ENCODE measurements around the gene CALM1.

The CALM1 gene

DNA sequence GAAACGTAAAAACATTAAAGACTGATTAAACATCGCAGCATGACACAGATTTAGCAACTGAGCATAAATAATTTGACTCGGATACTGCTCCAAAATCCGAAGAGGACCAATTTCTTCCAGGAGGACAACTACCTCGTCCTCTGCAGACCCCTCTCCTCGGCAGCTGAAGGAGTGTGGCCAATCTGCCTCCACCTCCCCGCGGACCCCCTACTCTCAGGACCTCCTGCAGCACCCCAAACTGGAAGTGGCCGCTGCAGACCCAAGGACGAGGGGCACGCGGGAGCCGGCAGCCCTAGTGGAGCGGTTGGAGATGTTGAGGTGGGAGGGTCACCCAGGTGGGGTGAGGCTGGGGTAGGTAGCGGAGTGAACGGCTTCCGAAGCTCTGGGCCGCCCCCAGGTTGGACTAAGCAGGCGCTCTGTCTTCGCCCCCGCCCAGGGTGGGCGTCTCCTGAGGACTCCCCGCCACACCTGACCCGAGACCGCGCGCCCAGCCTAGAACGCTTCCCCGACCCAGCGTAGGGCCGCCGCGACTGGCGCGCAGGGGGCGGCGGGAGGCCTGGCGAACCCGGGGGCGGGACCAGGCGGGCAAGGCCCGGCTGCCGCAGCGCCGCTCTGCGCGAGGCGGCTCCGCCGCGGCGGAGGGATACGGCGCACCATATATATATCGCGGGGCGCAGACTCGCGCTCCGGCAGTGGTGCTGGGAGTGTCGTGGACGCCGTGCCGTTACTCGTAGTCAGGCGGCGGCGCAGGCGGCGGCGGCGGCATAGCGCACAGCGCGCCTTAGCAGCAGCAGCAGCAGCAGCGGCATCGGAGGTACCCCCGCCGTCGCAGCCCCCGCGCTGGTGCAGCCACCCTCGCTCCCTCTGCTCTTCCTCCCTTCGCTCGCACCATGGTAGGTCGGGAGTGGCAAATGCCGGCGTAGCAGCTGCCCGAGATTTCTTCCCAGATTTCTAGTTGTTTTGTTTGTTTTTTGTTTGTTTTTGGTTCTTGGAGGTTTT lies at the start of gene CALM1:
Gene CALM1, plus strand, starts transcription at position 689 of the 999 bp plus-strand sequence. Its CDS starts 202 bp downstream, at position 891.
- DNase-seq (ENCODE audit: low spot score): peak; percentile 94

GRCh38 chr14:90348270-90348669 lies 48.6 kb upstream of the CALM1 start:
- no peak for DNase-seq (ENCODE audit: low spot score)

GRCh38 chr14:90349739-90350138 lies 47.1 kb upstream of the CALM1 start:
- DNase-seq (ENCODE audit: low spot score): peak; percentile 31

DNA sequence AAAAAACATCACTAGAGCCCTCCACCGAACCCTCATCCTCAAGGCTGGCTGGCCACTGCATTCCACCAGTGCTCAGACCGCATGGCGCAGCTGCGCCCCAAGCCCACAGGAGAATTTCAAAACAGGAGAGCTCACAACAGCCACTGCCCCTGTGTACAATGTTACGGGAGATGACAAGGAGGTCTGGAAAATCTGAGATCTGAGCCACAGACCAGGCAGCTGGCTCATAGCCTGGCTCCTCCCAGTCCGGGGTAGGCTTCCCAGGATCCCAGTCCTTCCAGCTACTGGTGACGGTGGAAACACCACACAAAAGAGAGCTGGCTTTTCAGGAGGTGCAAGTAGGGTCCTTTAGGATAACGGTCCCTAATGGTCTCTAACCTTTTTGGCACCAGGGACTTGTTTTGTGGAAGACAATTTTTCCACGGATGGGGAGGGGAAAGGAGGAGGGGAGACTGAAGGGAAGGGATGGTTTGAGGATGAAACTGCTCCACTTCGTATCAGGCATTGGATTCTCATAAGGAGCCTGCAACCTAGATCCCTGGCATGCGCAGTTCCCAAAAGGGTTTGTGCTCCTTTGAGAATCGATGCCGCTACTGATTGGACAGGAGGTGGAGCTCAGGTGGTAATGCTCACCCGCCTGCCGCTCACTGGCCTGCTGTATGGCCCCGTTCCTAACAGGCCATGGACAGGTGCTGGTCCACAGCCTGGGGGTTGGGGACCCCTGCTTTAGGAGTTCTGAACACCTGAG lies 42.1 kb upstream of the CALM1 start:
- no peak for DNase-seq (ENCODE audit: low spot score)

DNA sequence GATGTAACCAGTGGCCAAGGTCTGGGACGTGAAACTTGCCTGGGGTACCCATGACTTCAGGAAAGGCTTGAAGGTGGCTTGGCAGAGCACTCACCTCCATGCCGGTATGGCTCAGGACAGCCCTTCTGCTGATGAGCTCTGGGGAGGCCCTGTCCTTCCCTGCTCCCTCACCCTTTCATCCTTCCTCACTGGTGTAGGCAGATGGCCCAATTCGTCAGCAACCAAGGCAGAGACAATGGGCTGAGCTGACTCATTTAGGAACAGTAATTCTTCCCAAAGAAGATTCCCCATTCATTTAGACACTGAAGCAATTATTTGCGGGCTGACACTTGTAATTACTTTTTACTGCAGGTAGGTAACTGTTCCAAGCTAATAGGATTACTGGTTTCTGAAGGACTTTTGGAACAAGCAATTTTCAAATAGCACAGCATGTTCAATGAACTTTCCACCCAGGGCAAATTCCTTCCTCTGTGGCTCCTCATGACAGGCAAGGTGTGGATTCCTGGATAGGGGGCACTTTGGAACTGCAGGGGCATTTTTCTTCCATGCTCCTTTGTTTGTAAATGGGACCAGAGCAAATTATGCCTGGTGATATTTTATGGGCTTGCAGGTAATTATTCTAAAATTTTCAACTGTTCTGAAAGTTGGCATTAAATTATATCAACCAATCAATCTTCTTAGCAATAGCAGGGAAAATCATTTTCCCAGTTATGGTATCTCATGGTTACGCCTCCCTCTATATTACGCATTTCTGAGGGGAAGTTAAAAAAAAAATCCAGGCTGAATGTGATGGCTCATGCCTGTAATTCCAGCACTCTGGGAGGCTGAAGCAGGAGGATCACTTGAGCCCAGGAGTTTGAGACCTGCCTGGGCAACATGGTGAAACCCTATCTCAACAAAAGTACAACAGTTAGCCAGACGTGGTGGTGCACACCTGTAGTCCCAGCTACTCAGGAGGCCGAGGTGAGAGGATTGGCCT lies 41.0 kb upstream of the CALM1 start:
- DNase-seq (ENCODE audit: low spot score): no peak

DNA sequence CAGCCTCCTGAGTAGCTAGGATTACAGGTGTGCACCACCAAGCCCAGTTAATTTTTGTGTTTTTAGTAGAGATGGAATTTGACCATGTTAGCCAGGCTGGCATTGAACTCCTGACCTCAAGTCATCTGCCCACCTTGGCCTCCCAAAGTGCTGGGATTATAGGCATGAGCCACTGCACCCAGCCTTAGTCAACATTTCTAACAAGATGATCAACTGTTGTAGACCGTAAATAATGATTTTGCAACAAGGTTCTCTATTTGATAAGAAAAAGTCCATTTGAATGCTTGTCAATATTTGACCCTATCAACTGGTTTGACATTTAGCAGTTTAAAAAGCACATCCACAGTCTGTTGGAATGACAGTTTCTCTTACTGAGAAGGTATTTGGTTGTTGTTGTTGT lies 39.9 kb upstream of the CALM1 start:
- no peak for DNase-seq (ENCODE audit: low spot score)

- no peak for DNase-seq (ENCODE audit: low spot score)
These were observed 38.5 kb upstream of the CALM1 start for GRCh38 chr14:90358359-90358758.

DNA sequence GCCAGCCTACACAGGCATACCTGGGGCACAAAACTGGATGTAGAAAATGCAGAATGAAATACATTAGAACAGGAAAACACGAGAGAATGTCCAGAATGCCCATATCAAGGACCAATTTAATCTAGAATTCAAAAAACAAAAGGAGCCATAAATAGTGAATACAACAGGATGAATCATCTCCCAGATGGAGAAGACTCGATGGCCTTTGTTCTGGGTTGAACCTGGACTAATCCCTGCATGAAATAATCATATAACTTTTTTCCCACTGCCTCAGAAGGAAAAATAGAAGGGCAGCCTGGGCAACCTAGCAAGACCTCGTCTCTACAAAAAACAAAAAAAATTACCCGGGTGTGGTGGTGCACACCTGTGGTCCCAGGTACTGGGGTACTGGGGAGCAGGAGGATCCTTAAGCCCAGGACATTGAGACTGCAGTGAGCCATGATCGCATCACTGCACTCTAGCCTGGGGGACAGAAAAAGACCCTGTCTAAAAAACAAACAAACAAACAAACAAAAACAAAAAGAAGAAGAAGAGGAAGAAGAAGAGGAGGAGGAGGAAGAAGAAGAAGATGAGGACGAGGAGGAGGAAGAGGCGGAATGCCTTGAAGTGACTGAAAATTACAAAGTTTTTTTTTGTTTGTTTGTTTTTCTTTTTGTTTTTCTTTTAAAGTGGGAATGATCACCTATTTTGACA lies 34.8 kb upstream of the CALM1 start:
- DNase-seq (ENCODE audit: low spot score): no peak

- DNase-seq (ENCODE audit: low spot score): no peak
These were observed 34.3 kb upstream of the CALM1 start for GRCh38 chr14:90362558-90362896.

DNA sequence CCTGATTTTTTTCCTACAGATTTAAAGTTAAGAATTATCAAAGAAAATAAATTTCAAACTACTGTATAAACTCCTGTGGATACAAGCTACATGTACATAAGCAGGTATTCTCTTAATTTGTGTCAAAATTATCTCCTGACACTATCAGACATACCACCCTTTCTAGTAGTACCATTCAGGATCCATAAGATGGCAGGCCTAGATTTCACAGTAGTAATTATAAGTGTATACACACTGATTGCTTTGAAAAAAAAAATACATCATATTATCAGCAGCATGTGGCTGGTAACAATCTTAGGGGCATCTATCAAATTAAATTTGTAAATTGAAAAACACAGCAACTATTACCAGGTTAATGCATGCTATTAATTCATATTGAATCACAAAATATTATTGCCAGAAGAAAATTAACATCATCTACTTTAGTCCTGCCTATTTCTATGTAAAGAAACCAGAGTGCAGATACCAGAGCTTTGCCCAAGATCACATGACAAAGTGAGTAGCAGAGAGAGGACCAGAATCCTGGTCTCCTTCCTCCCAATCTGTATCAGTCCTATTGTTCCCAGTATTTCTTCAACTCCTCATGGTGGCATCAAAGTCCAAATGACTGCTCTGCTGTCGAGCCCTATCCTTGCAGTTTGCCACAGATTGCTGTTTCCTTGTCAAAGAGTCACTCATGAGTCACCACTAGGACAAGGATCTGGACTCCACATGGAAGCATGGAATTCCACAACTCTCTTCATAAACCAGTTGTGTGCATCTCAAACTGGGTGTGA lies 27.7 kb upstream of the CALM1 start:
- no peak for DNase-seq (ENCODE audit: low spot score)

DNA sequence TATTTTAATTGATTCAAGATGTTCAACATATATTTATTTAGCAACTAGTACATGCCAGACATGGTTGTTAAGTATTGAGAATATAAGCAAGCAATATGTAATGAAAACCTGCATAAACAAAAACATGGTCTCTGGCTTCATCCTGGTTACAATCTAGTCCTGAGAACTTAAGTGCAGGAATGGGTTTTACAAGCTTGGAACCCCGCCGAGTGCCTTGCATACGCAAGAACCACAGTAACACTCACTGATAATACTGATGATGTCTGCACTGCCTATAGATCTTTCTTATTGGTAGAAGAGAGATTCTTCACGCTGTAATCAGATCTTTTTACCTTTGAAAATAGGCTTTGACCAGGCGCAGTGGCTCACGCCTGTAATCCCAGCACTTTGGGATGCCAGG lies 22.9 kb upstream of the CALM1 start:
- DNase-seq (ENCODE audit: low spot score): no peak

DNA sequence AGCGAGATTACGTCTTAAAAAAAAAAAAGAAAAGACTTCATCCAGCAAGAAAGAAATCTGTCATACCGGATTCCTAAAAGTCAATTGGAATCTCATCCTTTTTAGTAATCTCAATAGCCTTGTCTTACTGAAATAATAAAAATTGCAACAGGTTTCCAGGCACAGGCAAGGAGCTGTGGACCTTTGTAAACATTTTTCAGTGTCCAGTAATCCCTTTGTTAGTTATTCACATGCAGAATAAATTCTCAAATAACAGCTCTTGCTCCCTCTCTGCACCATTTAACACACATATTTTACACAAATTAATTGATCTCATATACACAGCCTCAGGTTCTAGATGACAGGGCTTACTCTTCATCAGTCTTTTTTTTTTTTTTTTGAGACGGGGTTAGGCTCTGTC lies 22.0 kb upstream of the CALM1 start:
- DNase-seq (ENCODE audit: low spot score): no peak

DNA sequence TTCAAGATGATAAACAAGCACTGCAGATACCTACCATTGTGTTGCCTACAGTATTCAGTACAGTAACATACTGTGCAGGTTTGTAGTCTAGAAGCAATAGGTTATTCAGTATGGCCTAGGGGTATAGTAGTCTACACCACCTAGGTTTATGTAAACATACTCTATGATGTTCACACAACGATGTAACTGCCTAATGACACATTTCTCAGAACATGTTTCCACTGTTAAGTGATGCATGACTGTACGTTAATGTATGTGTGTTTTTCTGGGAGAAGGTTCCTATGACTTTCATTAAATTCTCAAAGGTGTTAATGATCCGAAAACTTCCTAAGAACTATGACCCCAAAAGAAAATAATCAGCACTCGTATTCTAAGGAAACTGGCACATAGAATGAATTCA lies 20.9 kb upstream of the CALM1 start:
- no peak for DNase-seq (ENCODE audit: low spot score)

DNA sequence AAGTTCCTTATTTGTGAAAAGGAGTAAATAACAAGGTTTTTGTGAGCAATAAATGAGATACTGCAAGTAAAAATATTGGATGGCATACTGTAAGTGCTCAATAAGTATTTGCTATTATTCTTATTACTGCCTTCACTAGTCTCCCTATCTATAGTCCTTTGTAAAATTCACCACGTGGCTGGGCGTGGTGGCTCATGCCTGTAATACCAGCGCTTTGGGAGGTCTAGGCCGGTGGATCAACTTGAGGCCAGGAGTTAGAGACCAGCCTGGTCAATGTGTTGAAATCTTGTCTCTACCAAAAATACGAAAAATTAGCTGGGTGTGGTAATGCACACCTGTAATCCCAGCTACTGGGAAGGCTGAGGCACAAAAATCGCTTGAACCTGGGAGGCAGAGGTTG lies 18.6 kb upstream of the CALM1 start:
- DNase-seq (ENCODE audit: low spot score): no peak

DNA sequence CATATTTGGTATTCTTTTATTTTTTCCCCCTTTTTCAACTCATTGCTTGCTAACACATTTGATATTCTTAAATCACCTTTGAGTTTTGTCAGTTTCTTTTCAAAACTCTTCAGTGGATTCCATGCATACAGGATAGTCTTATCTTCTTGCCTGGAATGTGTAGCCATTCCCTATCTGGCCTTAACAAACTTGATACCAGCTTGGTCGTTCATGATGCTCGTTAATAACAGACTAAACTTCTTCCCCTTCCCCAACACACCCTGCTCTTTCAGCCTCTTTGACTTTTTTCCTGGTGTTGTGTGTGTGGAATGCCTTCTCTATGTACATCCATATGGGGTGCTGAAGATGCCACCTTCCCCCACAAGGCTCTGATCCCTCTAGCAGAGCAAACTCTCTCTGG lies 17.7 kb upstream of the CALM1 start:
- no peak for DNase-seq (ENCODE audit: low spot score)

DNA sequence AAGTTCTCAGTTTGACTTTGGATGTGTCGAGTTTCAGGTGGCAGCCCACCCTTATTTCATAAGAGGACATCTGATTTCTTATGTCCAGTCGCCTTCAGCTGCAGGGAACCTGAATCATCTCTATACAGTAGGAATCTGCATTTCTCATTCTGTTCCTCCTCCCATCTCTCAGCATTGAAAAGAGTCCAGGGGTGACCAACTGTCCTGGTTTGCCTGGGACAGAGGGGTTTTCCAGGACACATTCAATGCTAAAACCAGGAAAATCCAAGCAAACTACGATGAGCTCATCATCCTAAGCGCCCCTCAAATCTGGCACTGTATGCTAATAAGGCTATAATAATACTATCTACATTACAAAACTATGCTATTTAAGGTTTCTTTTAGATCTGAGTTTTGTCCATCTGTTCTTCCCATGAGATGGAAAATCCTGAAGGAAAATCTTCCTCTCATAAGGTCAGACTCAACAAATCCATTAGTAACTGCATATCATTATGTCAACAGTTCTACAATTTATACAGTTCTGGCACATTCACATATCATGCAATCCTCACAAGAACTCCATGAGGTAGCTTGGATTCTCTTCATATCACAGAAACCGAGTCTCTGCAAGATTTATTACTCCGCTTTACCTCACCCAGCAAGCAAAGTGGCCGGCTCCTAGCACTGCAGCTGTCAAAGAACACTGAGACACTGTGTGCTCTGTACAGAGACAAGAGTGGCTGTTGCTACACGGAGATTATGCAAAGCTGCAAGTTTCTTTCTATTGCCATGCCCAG lies 15.6 kb upstream of the CALM1 start:
- no peak for DNase-seq (ENCODE audit: low spot score)

DNA sequence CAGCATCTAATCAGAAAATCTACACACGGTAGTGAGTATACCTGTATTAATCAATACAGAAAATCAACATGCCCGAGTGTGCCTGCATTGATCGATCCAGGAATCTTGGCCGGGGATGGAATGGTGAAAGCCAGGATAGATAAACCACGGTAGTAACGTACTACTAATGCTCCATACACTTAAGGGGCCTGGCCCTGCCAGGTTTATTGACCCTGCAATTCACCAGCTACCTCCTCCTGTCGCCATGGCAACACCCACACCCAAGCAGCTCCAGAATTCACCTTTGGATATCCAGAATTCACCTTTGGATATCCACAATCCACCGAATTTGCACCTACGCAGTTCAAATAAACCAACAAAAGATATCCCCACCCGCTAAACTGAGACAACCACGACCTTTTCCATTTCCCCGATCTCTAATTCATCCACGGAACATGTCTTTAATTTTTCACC lies 14.8 kb upstream of the CALM1 start:
- DNase-seq (ENCODE audit: low spot score): peak; percentile 11

DNA sequence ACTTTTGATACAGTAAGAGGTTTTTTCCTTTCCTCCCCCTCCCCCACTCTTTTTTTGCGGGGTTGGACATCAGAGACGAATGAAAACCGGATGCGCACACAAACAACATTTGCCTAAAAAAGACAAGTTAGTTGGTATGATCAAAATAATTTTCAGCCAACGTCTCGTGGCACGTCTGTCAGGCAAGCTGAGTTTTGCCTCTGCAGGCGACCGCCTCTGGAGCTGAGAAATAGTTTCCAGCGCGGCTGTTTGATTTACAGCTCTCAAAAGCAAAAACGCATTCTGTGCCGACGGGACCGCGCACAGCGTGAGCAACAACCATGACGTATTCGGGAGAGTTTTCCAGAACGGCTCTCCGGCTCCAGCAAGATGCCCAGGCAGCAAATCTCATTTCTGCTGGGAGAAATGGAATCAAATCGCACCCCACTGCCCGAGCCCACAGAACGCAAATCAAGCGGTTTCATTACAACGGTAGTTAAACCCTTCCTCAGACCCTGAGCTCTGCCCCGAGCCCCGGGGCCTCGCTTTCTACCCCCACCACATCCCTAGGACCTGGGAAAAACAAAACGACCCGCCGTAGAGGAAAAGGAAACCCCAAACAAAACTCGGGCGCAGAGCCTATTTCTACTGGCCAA lies 14.2 kb upstream of the CALM1 start:
- DNase-seq (ENCODE audit: low spot score): peak; percentile 60

DNA sequence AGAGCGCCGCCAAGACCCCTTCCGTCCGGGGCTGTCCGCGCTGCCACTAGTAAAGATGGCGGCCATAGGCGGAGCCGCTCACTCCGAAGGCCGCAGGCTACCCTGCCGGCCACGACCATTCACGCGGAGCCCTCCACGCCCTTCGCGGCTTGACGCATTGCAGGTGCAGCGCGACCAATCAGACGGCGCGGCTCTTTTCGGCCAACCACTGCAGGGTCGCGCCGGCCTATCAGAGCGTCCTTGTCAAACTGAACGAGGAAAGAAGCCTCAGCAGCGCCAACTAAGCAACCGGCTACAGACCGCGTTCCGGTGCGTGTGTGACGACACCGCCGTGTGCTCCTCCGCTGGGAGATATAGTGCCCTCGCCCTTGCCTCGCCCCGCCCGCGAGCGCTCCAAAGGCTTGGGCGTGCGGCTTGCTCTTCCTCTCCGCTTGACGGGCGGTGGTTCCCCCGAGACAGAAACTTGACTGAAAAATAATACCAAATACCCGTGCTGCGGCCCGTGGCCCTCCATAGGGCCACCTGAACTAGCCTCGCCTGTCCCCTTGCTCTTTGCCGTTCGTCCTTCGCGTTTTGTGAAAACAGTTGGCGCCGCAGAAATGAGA lies 13.6 kb upstream of the CALM1 start:
- peak; percentile 99 for DNase-seq (ENCODE audit: low spot score)
